MM.1S (cell line): ENCODE measurements around the gene SUPT16H.

ENCODE experiments used
- DNase-seq: peaks from one replicate; pipeline ENCODE4 v3.0.0-alpha.2; 2015
- H2AFZ ChIP-seq: fragments of 300-600 bp; sonication (generic); 2 replicates; pipeline ENCODE4 v1.6.0; 2016; ENCODE audit warnings: antibody characterized with exemption, low read length
- H3F3A ChIP-seq: fragments of 300-600 bp; sonication (generic); 2 replicates; pipeline ENCODE4 v1.6.1; 2016; ENCODE audit warnings: mild to moderate bottlenecking, antibody characterized with exemption, low read length, moderate library complexity, mixed read lengths; ENCODE audit not compliant: insufficient read depth
- H3K27ac ChIP-seq: fragments of 300-600 bp; sonication (generic); 2 replicates; pipeline ENCODE4 v1.5.1; 2016; ENCODE audit warnings: mild to moderate bottlenecking, low read length
- H3K27me3 ChIP-seq: fragments of 300-600 bp; sonication (generic); replicated peaks from 2 replicates; pipeline ENCODE4 v1.6.0; 2016; ENCODE audit warnings: low read length; ENCODE audit not compliant: insufficient read depth
- H3K36me3 ChIP-seq: fragments of 300-600 bp; sonication (generic); replicated peaks from 2 replicates; pipeline ENCODE4 v1.6.1; 2016; ENCODE audit warnings: mild to moderate bottlenecking, low read length, mixed read lengths; ENCODE audit not compliant: insufficient read depth
- H3K4me1 ChIP-seq: fragments of 300-600 bp; sonication (generic); 2 replicates; pipeline ENCODE4 v1.6.1; 2016; ENCODE audit warnings: low read length, mixed read lengths
- H3K4me2 ChIP-seq: fragments of 300-600 bp; sonication (generic); 2 replicates; pipeline ENCODE4 v1.6.0; 2016; ENCODE audit warnings: low read depth, low read length
- H3K4me3 ChIP-seq: fragments of 300-600 bp; sonication (generic); 2 replicates; pipeline ENCODE4 v1.5.1; 2016; ENCODE audit warnings: low read length, mixed read lengths
- H3K79me2 ChIP-seq: fragments of 300-600 bp; sonication (generic); 2 replicates; pipeline ENCODE4 v1.6.1; 2016; ENCODE audit warnings: mixed run types, low read length, mixed read lengths
- H3K9ac ChIP-seq: fragments of 300-600 bp; sonication (generic); 2 replicates; pipeline ENCODE4 v1.6.1; 2016; ENCODE audit warnings: low read length, mixed read lengths
- H3K9me2 ChIP-seq: fragments of 300-600 bp; sonication (generic); replicated peaks from 2 replicates; pipeline ENCODE4 v1.6.1; 2016; ENCODE audit warnings: mild to moderate bottlenecking, low read length, mixed read lengths; ENCODE audit not compliant: insufficient read depth
- H3K9me3 ChIP-seq: fragments of 300-600 bp; sonication (generic); replicated peaks from 2 replicates; pipeline ENCODE4 v1.6.1; 2016; ENCODE audit warnings: mild to moderate bottlenecking, low read length, mixed read lengths; ENCODE audit not compliant: insufficient read depth
- H4K20me1 ChIP-seq: fragments of 300-600 bp; sonication (generic); 2 replicates; pipeline ENCODE4 v1.6.1; 2016; ENCODE audit warnings: mild to moderate bottlenecking, low read length, moderate library complexity, mixed read lengths; ENCODE audit not compliant: insufficient read depth
- EZH2 ChIP-seq: fragments of 300-600 bp; sonication (generic); optimal IDR thresholded peaks from 2 replicates; pipeline ENCODE3; 2017; ENCODE audit warnings: low read depth, mild to moderate bottlenecking, antibody characterized with exemption, low read length, mixed read lengths
- EZH2phosphoT487 ChIP-seq: fragments of 300-600 bp; sonication (generic); IDR thresholded peaks from 2 replicates; pipeline ENCODE4 v1.6.1; 2018; ENCODE audit warnings: antibody characterized with exemption, low read length
- TF ChIP-seq, protein P1 (sequence below): fragments of 300-600 bp; sonication (generic); IDR thresholded peaks from 2 replicates; pipeline ENCODE4 v1.5.1; 2016; ENCODE audit warnings: antibody characterized with exemption, low read length, mixed read lengths

Gene SUPT16H

DNA sequence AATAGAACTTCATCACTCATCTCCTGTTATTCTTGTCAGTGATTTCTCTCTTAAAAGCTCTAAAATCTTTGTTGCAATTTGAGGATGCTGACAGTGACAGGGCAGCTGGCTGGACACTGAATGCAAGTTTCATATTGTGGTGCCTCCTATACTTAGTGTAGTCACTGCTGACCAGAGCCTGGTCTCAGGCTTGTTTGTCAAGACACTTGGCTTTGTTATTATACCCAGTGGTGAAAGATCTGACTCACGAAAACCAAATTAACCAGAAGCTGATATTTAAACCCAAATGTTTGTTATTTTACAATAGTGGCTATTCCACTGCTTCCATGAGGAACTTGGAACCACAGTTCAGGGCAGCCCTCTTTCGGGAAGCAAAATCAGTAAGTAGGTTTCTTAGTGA is 61.1 kb downstream of the SUPT16H start:
- Histone ChIP-seq H3F3A (no peaks in the 10 kb centered on the region), H3K4me2 (no peak overlapping the region), H3K9me3 (no peaks in the 10 kb centered on the region), H3K9me2 (no peaks in the 10 kb centered on the region), H3K4me1 (no peaks in the 10 kb centered on the region), H3K79me2 (no peaks in the 10 kb centered on the region), H3K9ac (no peak overlapping the region), H3K27me3 (no peaks in the 10 kb centered on the region), H3K36me3 (no peaks in the 10 kb centered on the region), H3K27ac (no peak overlapping the region), H3K4me3 (no peak overlapping the region), H4K20me1 (no peaks in the 10 kb centered on the region), H2AFZ (no peak overlapping the region)
- no peak for DNase-seq
- TF ChIP-seq, protein P1, sequence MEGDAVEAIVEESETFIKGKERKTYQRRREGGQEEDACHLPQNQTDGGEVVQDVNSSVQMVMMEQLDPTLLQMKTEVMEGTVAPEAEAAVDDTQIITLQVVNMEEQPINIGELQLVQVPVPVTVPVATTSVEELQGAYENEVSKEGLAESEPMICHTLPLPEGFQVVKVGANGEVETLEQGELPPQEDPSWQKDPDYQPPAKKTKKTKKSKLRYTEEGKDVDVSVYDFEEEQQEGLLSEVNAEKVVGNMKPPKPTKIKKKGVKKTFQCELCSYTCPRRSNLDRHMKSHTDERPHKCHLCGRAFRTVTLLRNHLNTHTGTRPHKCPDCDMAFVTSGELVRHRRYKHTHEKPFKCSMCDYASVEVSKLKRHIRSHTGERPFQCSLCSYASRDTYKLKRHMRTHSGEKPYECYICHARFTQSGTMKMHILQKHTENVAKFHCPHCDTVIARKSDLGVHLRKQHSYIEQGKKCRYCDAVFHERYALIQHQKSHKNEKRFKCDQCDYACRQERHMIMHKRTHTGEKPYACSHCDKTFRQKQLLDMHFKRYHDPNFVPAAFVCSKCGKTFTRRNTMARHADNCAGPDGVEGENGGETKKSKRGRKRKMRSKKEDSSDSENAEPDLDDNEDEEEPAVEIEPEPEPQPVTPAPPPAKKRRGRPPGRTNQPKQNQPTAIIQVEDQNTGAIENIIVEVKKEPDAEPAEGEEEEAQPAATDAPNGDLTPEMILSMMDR, result no peak
- TF ChIP-seq EZH2 (no peak), EZH2phosphoT487 (no peak)

DNA sequence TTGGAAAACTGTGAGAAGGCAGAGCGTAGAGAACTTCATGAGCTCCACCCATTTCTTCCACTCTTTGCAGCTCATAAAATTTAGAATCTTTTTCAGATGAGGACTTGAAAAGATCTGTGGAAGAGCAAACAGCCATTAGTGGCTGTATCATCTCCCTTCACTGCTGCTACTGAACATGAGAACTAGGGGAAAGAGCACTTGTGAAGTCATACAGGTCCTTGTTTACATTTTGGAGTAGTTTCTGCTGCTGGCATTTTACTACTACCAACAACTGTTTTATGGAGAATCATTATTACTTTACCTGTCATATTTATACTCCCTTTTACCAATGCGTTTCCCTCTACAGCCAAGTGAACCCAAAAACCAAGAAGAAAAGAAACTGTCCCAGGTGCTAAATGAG is 62.9 kb downstream of the SUPT16H start:
- H3K4me1 ChIP-seq, result no peaks in the 10 kb centered on the region
- H3K79me2 ChIP-seq, result no peaks in the 10 kb centered on the region
- H3K36me3 ChIP-seq, result no peaks in the 10 kb centered on the region
- H3K9ac ChIP-seq, result no peak overlapping the region
- no peak overlapping the region for H3K4me3 ChIP-seq
- no peaks in the 10 kb centered on the region for H3F3A ChIP-seq
- no peaks in the 10 kb centered on the region for H3K9me3 ChIP-seq
- DNase-seq, result no peak
- no peak overlapping the region for H3K4me2 ChIP-seq
- no peak overlapping the region for H2AFZ ChIP-seq
- TF ChIP-seq EZH2phosphoT487, result no peak
- no peak for TF ChIP-seq EZH2
- H3K9me2 ChIP-seq, result no peaks in the 10 kb centered on the region
- no peaks in the 10 kb centered on the region for H3K27me3 ChIP-seq
- no peak overlapping the region for H3K27ac ChIP-seq
- H4K20me1 ChIP-seq, result no peaks in the 10 kb centered on the region

DNA sequence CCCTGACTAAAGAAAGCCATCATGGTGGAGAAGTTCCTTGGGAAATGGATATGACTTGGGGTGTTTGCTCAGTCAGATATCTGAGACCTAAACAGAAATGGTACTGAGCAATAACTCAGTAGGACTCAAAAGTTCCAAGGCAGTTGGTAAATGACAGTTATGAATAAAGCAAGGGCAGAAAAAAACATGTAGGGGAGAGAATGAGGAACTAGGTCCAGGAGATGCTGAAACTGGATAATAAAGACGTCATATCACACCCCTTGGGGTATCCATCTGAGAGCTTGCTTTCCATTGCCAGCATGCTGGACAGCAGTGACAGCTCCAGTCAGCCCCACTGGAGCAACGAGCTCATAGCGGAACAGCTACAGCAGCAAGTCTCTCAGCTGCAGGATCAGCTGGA is 66.4 kb downstream of the SUPT16H start:
- H3K36me3 ChIP-seq, result no peaks in the 10 kb centered on the region
- H3F3A ChIP-seq, result no peaks in the 10 kb centered on the region
- H3K4me1 ChIP-seq, result no peaks in the 10 kb centered on the region
- no peak for DNase-seq
- no peak overlapping the region for H3K27ac ChIP-seq
- no peak overlapping the region for H3K4me3 ChIP-seq
- no peaks in the 10 kb centered on the region for H3K9me2 ChIP-seq
- no peak overlapping the region for H2AFZ ChIP-seq
- TF ChIP-seq, protein P1, result no peak
- no peak for TF ChIP-seq EZH2
- no peak for TF ChIP-seq EZH2phosphoT487
- H3K9me3 ChIP-seq, result no peaks in the 10 kb centered on the region
- no peaks in the 10 kb centered on the region for H3K27me3 ChIP-seq
- H3K79me2 ChIP-seq, result no peaks in the 10 kb centered on the region
- no peaks in the 10 kb centered on the region for H4K20me1 ChIP-seq
- H3K4me2 ChIP-seq, result no peak overlapping the region
- H3K9ac ChIP-seq, result no peak overlapping the region

DNA sequence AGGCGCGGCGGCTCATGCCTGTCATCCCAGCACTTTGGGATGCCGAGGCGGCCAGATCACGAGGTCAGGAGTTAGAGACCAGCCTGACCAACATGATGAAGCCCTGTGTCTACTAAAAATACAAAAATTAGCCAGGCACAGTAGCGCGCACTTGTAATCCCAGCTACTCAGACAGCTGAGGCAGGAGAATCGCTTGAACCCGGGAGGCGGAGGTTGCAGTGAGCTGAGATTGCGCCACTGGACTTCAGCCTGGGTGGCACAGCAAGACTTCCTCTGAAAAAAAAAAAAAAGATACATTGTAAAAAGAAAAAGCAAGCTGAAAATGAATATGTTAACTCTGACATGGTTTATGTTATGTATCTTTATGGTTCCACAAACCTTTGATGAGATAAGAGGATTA is 70.3 kb downstream of the SUPT16H start:
- H3K27me3 ChIP-seq, result no peaks in the 10 kb centered on the region
- no peaks in the 10 kb centered on the region for H3K79me2 ChIP-seq
- no peak overlapping the region for H2AFZ ChIP-seq
- no peaks in the 10 kb centered on the region for H3K9me3 ChIP-seq
- no peak overlapping the region for H3K4me2 ChIP-seq
- H3F3A ChIP-seq, result peaks cover under 1% of the 10 kb centered on the region
- no peak overlapping the region for H3K9ac ChIP-seq
- TF ChIP-seq EZH2 (no peak), EZH2phosphoT487 (no peak)
- TF ChIP-seq, protein P1, result no peak
- H3K27ac ChIP-seq, result no peak overlapping the region
- no peaks in the 10 kb centered on the region for H4K20me1 ChIP-seq
- no peak overlapping the region for H3K4me3 ChIP-seq
- no peaks in the 10 kb centered on the region for H3K9me2 ChIP-seq
- no peak for DNase-seq
- H3K4me1 ChIP-seq, result no peaks in the 10 kb centered on the region
- H3K36me3 ChIP-seq, result no peaks in the 10 kb centered on the region
